ENCODE results near the gene MRAS. TPM values are rescaled to one million over a fixed set of nuclear protein-coding genes. Genes with fewer than 3 reads are reported as not detected.

MRAS gene
- total and polyA plus RNA-seq, 2 donors from 2014 or later: 30.9 to 106 TPM

- H3K4me1 ChIP-seq (ENCODE audit: control insufficient read depth in 2 of 3, insufficient read depth in 2 of 3, low read depth in 1 of 3, low read length in 3 of 3): no peaks in the 10 kb centered on the region
- no peaks in the 10 kb centered on the region for H3K27me3 ChIP-seq (ENCODE audit: control insufficient read depth, insufficient read depth, low read length)
- no peaks in the 10 kb centered on the region for H3K9me3 ChIP-seq (ENCODE audit: control insufficient read depth in 2 of 3, insufficient read depth in 1 of 3, low read length in 3 of 3)
- DNase-seq (no peak), FAIRE-seq (no peak)
- no peaks in the 10 kb centered on the region for H3K36me3 ChIP-seq (ENCODE audit: control insufficient read depth in 2 of 3, insufficient read depth in 3 of 3, low read length in 3 of 3)
- intact Hi-C loops (cut with DNase I): no loop called here
- TF ChIP-seq CTCF (IDR thresholded peaks at IDR 0.05; ENCODE audit: borderline replicate concordance, extremely low read depth, insufficient read depth): no peak
- H3K4me3 ChIP-seq (ENCODE audit: low read length in 3 of 3): no peak overlapping the region
- no peak overlapping the region for H3K27ac ChIP-seq (ENCODE audit: low read depth in 2 of 2, low read length in 2 of 2)
- no peak overlapping the region for H3K9ac ChIP-seq (ENCODE audit: low read length in 3 of 3)
Measured at GRCh38 chr3:138443091-138443490, 94.7 kb downstream of the MRAS start.

- H3K9ac ChIP-seq (ENCODE audit: low read length in 3 of 3): no peak overlapping the region
- H3K4me1 ChIP-seq (ENCODE audit: control insufficient read depth in 2 of 3, insufficient read depth in 2 of 3, low read depth in 1 of 3, low read length in 3 of 3): no peaks in the 10 kb centered on the region
- FAIRE-seq (no peak), DNase-seq (no peak)
- H3K27me3 ChIP-seq (ENCODE audit: control insufficient read depth, insufficient read depth, low read length): no peaks in the 10 kb centered on the region
- no peaks in the 10 kb centered on the region for H3K36me3 ChIP-seq (ENCODE audit: control insufficient read depth in 2 of 3, insufficient read depth in 3 of 3, low read length in 3 of 3)
- intact Hi-C loops (cut with DNase I): no loop called here
- H3K27ac ChIP-seq (ENCODE audit: low read depth in 2 of 2, low read length in 2 of 2): no peak overlapping the region
- no peak for TF ChIP-seq CTCF (IDR thresholded peaks at IDR 0.05; ENCODE audit: borderline replicate concordance, extremely low read depth, insufficient read depth)
- no peaks in the 10 kb centered on the region for H3K9me3 ChIP-seq (ENCODE audit: control insufficient read depth in 2 of 3, insufficient read depth in 1 of 3, low read length in 3 of 3)
- no peak overlapping the region for H3K4me3 ChIP-seq (ENCODE audit: low read length in 3 of 3)
Measured at GRCh38 chr3:138443521-138444503, 95.4 kb downstream of the MRAS start.

GRCh38 chr3:138445236-138445635, 96.9 kb downstream of the MRAS start:
- H3K27me3 ChIP-seq (ENCODE audit: control insufficient read depth, insufficient read depth, low read length): no peaks in the 10 kb centered on the region
- H3K27ac ChIP-seq (ENCODE audit: low read depth in 2 of 2, low read length in 2 of 2): no peak overlapping the region
- H3K4me3 ChIP-seq (ENCODE audit: low read length in 3 of 3): no peak overlapping the region
- DNase-seq (no peak), FAIRE-seq (no peak)
- no peaks in the 10 kb centered on the region for H3K9me3 ChIP-seq (ENCODE audit: control insufficient read depth in 2 of 3, insufficient read depth in 1 of 3, low read length in 3 of 3)
- intact Hi-C loops (cut with DNase I): no loop called here
- no peaks in the 10 kb centered on the region for H3K36me3 ChIP-seq (ENCODE audit: control insufficient read depth in 2 of 3, insufficient read depth in 3 of 3, low read length in 3 of 3)
- H3K4me1 ChIP-seq (ENCODE audit: control insufficient read depth in 2 of 3, insufficient read depth in 2 of 3, low read depth in 1 of 3, low read length in 3 of 3): no peaks in the 10 kb centered on the region
- no peak overlapping the region for H3K9ac ChIP-seq (ENCODE audit: low read length in 3 of 3)
- TF ChIP-seq CTCF (IDR thresholded peaks at IDR 0.05; ENCODE audit: borderline replicate concordance, extremely low read depth, insufficient read depth): no peak
